ENCODE results near the gene ACAN. TPM values are rescaled to one million over a fixed set of nuclear protein-coding genes. Genes with fewer than 3 reads are reported as not detected.

Gene ACAN
- total RNA-seq, 4 donors from 2014 or later = 0.05 to 0.25 (median 0.19) TPM; not detected in 1

- Histone ChIP-seq H3K36me3 (no peaks in the 10 kb centered on the region), H3K9me3 (no peaks in the 10 kb centered on the region), H3K27me3 (peaks cover 83% of the 10 kb centered on the region), H3K4me3 (no peak overlapping the region), H3K4me1 (peaks cover 4% of the 10 kb centered on the region), H3K27ac (no peak overlapping the region)
- no peak for DNase-seq (ENCODE audit: low spot score in 2 of 2)
- 41% methylated on average over 10 of the region's 10 CpGs for WGBS
- TF ChIP-seq POLR2AphosphoS5 (IDR thresholded peaks at IDR 0.05) (no peak), EP300 (IDR thresholded peaks at IDR 0.05) (no peak), CTCF (IDR thresholded peaks at IDR 0.05) (no peak), POLR2A (IDR thresholded peaks at IDR 0.05) (no peak)
These were observed 1.0 kb downstream of the ACAN start for GRCh38 chr15:88804257-88804656.

GRCh38 chr15:88805031-88805780 lies 2.0 kb downstream of the ACAN start:
- Histone ChIP-seq H3K4me1 (peaks cover 4% of the 10 kb centered on the region), H3K36me3 (no peaks in the 10 kb centered on the region), H3K4me3 (no peak overlapping the region), H3K27me3 (peaks cover 83% of the 10 kb centered on the region), H3K9me3 (no peaks in the 10 kb centered on the region), H3K27ac (no peak overlapping the region)
- DNase-seq (ENCODE audit: low spot score in 2 of 2) = no peak
- 67% methylated on average over 9 of the region's 9 CpGs for WGBS
- no peak for TF ChIP-seq POLR2AphosphoS5 (IDR thresholded peaks at IDR 0.05)
- TF ChIP-seq EP300 (IDR thresholded peaks at IDR 0.05) = no peak
- no peak for TF ChIP-seq CTCF (IDR thresholded peaks at IDR 0.05)
- TF ChIP-seq POLR2A (IDR thresholded peaks at IDR 0.05) = no peak

- no peaks in the 10 kb centered on the region for H3K4me1 ChIP-seq
- no peak for DNase-seq (ENCODE audit: low spot score in 2 of 2)
- no peaks in the 10 kb centered on the region for H3K36me3 ChIP-seq
- H3K27ac ChIP-seq = no peak overlapping the region
- no peak for TF ChIP-seq CTCF (IDR thresholded peaks at IDR 0.05)
- TF ChIP-seq POLR2A (IDR thresholded peaks at IDR 0.05) = no peak
- no peak for TF ChIP-seq POLR2AphosphoS5 (IDR thresholded peaks at IDR 0.05)
- no peak for TF ChIP-seq EP300 (IDR thresholded peaks at IDR 0.05)
- no peaks in the 10 kb centered on the region for H3K9me3 ChIP-seq
- no peak overlapping the region for H3K4me3 ChIP-seq
- WGBS = 71% methylated on average over 5 of the region's 6 CpGs
- H3K27me3 ChIP-seq = peaks cover 43% of the 10 kb centered on the region
These were observed 7.2 kb downstream of the ACAN start for GRCh38 chr15:88810446-88810845.

- WGBS = 78% methylated on average over 4 of the region's 4 CpGs
- Histone ChIP-seq H3K4me1 (no peaks in the 10 kb centered on the region), H3K4me3 (no peak overlapping the region), H3K27me3 (peaks cover 30% of the 10 kb centered on the region), H3K27ac (no peak overlapping the region), H3K9me3 (no peaks in the 10 kb centered on the region), H3K36me3 (no peaks in the 10 kb centered on the region)
- no peak for TF ChIP-seq POLR2A (IDR thresholded peaks at IDR 0.05)
- TF ChIP-seq POLR2AphosphoS5 (IDR thresholded peaks at IDR 0.05) = no peak
- TF ChIP-seq EP300 (IDR thresholded peaks at IDR 0.05) = no peak
- TF ChIP-seq CTCF (IDR thresholded peaks at IDR 0.05) = no peak
- no peak for DNase-seq (ENCODE audit: low spot score in 2 of 2)
These were observed 8.9 kb downstream of the ACAN start for GRCh38 chr15:88812133-88812532.

- H3K4me1 ChIP-seq = no peaks in the 10 kb centered on the region
- H3K9me3 ChIP-seq = no peaks in the 10 kb centered on the region
- H3K27ac ChIP-seq = no peak overlapping the region
- no peak for TF ChIP-seq POLR2A (IDR thresholded peaks at IDR 0.05)
- TF ChIP-seq CTCF (IDR thresholded peaks at IDR 0.05) = no peak
- no peak for TF ChIP-seq EP300 (IDR thresholded peaks at IDR 0.05)
- TF ChIP-seq POLR2AphosphoS5 (IDR thresholded peaks at IDR 0.05) = no peak
- no peaks in the 10 kb centered on the region for H3K36me3 ChIP-seq
- H3K27me3 ChIP-seq = peaks cover 17% of the 10 kb centered on the region
- no peak overlapping the region for H3K4me3 ChIP-seq
- DNase-seq (ENCODE audit: low spot score in 2 of 2) = no peak
- WGBS = 90% methylated on average over 4 of the region's 4 CpGs
These were observed 10.7 kb downstream of the ACAN start for GRCh38 chr15:88813960-88814359.

Data from suprapubic skin (tissue), 4 donors.